ENCODE results near the gene AGAP3. TPM values are rescaled to one million over a fixed set of nuclear protein-coding genes. Genes with fewer than 3 reads are reported as not detected.
A peak's percentile ranks its signal among the peaks of the same experiment; 100 is the strongest.

AGAP3 gene
- total and polyA plus RNA-seq, 2 experiments from 2014 or later, result 10.3 to 43.3 TPM

GRCh38 chr7:151051108-151051507 lies 35.2 kb upstream of the AGAP3 start:
- Histone ChIP-seq H2AFZ (no peak overlapping the region), H3K4me3 (no peak overlapping the region), H4K20me1 (ENCODE audit: insufficient read depth) (no peaks in the 10 kb centered on the region), H3K27me3 (replicated peaks; ENCODE audit: insufficient read depth) (no peaks in the 10 kb centered on the region), H3K9me2 (ENCODE audit: insufficient read depth) (no peaks in the 10 kb centered on the region), H3K36me3 (ENCODE audit: low read depth) (no peaks in the 10 kb centered on the region), H3K4me1 (ENCODE audit: insufficient read depth) (peaks cover 9% of the 10 kb centered on the region), H3K27ac (no peak overlapping the region), H3F3A (ENCODE audit: insufficient read depth) (peaks cover 13% of the 10 kb centered on the region), H3K9me3 (ENCODE audit: low read depth) (no peaks in the 10 kb centered on the region), H3K9ac (no peak overlapping the region), H3K4me2 (ENCODE audit: unreplicated experiment) (peak overlapping the region; percentile 16), H3K79me2 (ENCODE audit: insufficient read depth) (no peaks in the 10 kb centered on the region)
- peak; percentile 89 for DNase-seq
- no peak for TF ChIP-seq EZH2phosphoT487 (IDR thresholded peaks at IDR 0.05; ENCODE audit: insufficient read depth, low read depth)
- TF ChIP-seq EZH2 (IDR thresholded peaks at IDR 0.05; ENCODE audit: insufficient read depth, poor library complexity, severe bottlenecking), result no peak
- in situ Hi-C loops (cut with MboI), result loop anchor here (10.0 kb wide), 1 partner anchor 56 kb away; the partner anchor contains the start of gene NOS3
- 6 to 10% methylated on average over 13 to 44 of the region's 50 CpGs for WGBS, 2 experiments (ENCODE audit: low coverage in 1 of 2, low lambda C conversion rate in 2 of 2, missing lambda C conversion rate in 2 of 2)

GRCh38 chr7:151053096-151053495 lies 33.2 kb upstream of the AGAP3 start:
- Histone ChIP-seq H4K20me1 (ENCODE audit: insufficient read depth) (no peaks in the 10 kb centered on the region), H3K36me3 (ENCODE audit: low read depth) (no peaks in the 10 kb centered on the region), H3K27ac (no peak overlapping the region), H2AFZ (no peak overlapping the region), H3K79me2 (ENCODE audit: insufficient read depth) (0 out of 2 replicates have a peak, but pooled peaks cover 4% of the 10 kb centered on the region), H3K4me3 (no peak overlapping the region), H3K9me2 (ENCODE audit: insufficient read depth) (no peaks in the 10 kb centered on the region), H3K9me3 (ENCODE audit: low read depth) (no peaks in the 10 kb centered on the region), H3K27me3 (replicated peaks; ENCODE audit: insufficient read depth) (no peaks in the 10 kb centered on the region), H3K4me1 (ENCODE audit: insufficient read depth) (peaks cover 6% of the 10 kb centered on the region; the same call in 1 of the 2 replicates), H3K9ac (no peak overlapping the region), H3K4me2 (ENCODE audit: unreplicated experiment) (no peak overlapping the region), H3F3A (ENCODE audit: insufficient read depth) (no peaks in the 10 kb centered on the region)
- no peak for TF ChIP-seq EZH2phosphoT487 (IDR thresholded peaks at IDR 0.05; ENCODE audit: insufficient read depth, low read depth)
- TF ChIP-seq EZH2 (IDR thresholded peaks at IDR 0.05; ENCODE audit: insufficient read depth, poor library complexity, severe bottlenecking), result no peak
- in situ Hi-C loops (cut with MboI), result loop anchor here (10.0 kb wide), 1 partner anchor 58 kb away; the partner anchor contains the start of gene NOS3
- no peak for DNase-seq
- 81 to 89% methylated on average over 4 of the region's 4 CpGs for WGBS, 2 experiments (ENCODE audit: low coverage in 1 of 2, low lambda C conversion rate in 2 of 2, missing lambda C conversion rate in 2 of 2)

- DNase-seq, result no peak
- Histone ChIP-seq H3K9me2 (ENCODE audit: insufficient read depth) (no peaks in the 10 kb centered on the region), H4K20me1 (ENCODE audit: insufficient read depth) (no peaks in the 10 kb centered on the region), H3K4me1 (ENCODE audit: insufficient read depth) (peaks cover 11% of the 10 kb centered on the region), H3K9ac (no peak overlapping the region), H3K79me2 (ENCODE audit: insufficient read depth) (0 out of 2 replicates have a peak, but pooled peaks cover 4% of the 10 kb centered on the region), H2AFZ (no peak overlapping the region), H3F3A (ENCODE audit: insufficient read depth) (peaks cover 5% of the 10 kb centered on the region), H3K9me3 (ENCODE audit: low read depth) (no peaks in the 10 kb centered on the region), H3K27me3 (replicated peaks; ENCODE audit: insufficient read depth) (no peaks in the 10 kb centered on the region), H3K27ac (no peak overlapping the region), H3K36me3 (ENCODE audit: low read depth) (no peaks in the 10 kb centered on the region), H3K4me3 (no peak overlapping the region), H3K4me2 (ENCODE audit: unreplicated experiment) (no peak overlapping the region)
- 80% methylated on average over 8 of the region's 8 CpGs for WGBS, 2 experiments (ENCODE audit: low coverage in 1 of 2, low lambda C conversion rate in 2 of 2, missing lambda C conversion rate in 2 of 2)
- TF ChIP-seq EZH2phosphoT487 (IDR thresholded peaks at IDR 0.05; ENCODE audit: insufficient read depth, low read depth) (no peak), EZH2 (IDR thresholded peaks at IDR 0.05; ENCODE audit: insufficient read depth, poor library complexity, severe bottlenecking) (no peak)
- in situ Hi-C loops (cut with MboI), result loop anchor here (10.0 kb wide), 1 partner anchor 59 kb away; the partner anchor contains the start of gene NOS3
These were observed 32.5 kb upstream of the AGAP3 start for GRCh38 chr7:151053751-151054150.

DNA sequence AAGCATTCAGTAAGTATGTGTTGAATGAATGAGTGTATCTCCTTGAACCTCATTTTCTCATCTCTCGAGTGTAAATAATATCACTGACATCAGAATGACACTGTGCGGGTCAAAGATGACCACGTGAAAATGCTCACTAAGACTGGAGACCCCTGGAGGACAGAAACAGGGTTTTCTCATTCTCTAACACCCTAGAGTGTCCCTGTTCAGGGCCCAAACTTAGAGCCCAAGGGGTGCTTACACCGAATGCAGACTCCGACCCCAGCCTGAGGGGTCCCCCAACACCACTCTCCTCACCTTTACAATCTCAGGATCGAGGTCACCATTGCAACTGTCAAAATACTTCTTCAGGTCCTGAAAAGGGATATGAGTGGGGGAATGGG lies 30.0 kb upstream of the AGAP3 start:
- DNase-seq, result no peak
- H3F3A ChIP-seq (ENCODE audit: insufficient read depth), result peaks cover 10% of the 10 kb centered on the region
- no peak overlapping the region for H3K4me2 ChIP-seq (ENCODE audit: unreplicated experiment)
- WGBS, 2 experiments (ENCODE audit: low coverage in 1 of 2, low lambda C conversion rate in 2 of 2, missing lambda C conversion rate in 2 of 2), result 71 to 74% methylated on average over 6 of the region's 6 CpGs
- H3K9ac ChIP-seq, result no peak overlapping the region
- in situ Hi-C loops (cut with MboI), result loop anchor here (10.0 kb wide), 1 partner anchor 61 kb away; the partner anchor contains the start of gene NOS3
- TF ChIP-seq EZH2 (IDR thresholded peaks at IDR 0.05; ENCODE audit: insufficient read depth, poor library complexity, severe bottlenecking), result no peak
- TF ChIP-seq EZH2phosphoT487 (IDR thresholded peaks at IDR 0.05; ENCODE audit: insufficient read depth, low read depth), result no peak
- no peaks in the 10 kb centered on the region for H3K9me3 ChIP-seq (ENCODE audit: low read depth)
- no peak overlapping the region for H2AFZ ChIP-seq
- H3K79me2 ChIP-seq (ENCODE audit: insufficient read depth), result peaks cover 19% of the 10 kb centered on the region
- no peaks in the 10 kb centered on the region for H3K27me3 ChIP-seq (replicated peaks; ENCODE audit: insufficient read depth)
- peaks cover 22% of the 10 kb centered on the region for H3K4me1 ChIP-seq (ENCODE audit: insufficient read depth)
- H3K36me3 ChIP-seq (ENCODE audit: low read depth), result no peaks in the 10 kb centered on the region
- no peak overlapping the region for H3K4me3 ChIP-seq
- H3K9me2 ChIP-seq (ENCODE audit: insufficient read depth), result no peaks in the 10 kb centered on the region
- no peak overlapping the region for H3K27ac ChIP-seq
- no peaks in the 10 kb centered on the region for H4K20me1 ChIP-seq (ENCODE audit: insufficient read depth)

Measured in GM23248 (cell line).